ENCODE results near the gene CAMTA1.

The CAMTA1 gene

DNA sequence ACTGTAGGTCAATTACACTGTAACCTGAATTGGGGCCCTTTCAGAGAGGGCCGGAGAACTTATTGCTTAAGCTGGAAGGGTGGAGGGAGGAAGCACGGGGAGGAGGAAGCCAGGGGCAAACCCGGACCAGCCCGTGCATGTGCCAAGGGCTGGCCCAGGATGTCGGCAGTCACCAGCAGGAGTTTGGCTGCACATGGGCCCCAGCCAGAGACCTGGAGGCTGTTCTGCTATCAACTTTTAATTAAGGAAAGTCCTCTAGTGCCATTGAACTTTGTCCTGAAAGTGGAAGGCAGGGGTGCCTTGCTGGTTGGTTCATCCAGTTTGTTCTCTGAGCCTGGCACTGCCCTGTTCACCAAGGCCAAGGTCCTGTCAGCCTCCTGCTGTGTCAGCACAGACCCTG is 785.1 kb downstream of the CAMTA1 start:
- no peak for DNase-seq (ENCODE audit: low read depth in 3 of 3)

DNA sequence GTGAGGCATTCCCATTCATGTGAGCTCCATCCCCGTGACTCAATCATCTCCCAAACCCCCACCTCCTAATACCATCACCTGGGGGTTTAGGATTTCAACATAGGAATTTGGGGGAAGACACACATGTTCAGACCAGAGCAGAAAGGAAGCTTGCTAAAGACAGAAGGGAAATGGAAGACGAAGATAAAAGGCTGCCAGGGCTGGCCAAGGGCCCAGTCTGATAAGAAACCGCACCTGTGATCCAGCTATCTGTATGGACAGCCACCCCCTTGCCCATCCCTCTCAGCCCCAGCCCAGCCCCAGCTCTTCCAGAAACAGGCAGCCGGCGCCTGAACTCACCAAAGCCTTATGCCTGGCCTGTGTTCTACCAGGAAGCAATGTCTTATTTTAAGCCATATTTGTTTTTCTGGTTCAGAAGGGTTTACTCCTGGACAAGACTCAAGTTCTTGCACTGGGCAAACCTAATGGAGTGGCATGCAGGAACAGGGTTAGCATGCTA is 787.4 kb downstream of the CAMTA1 start:
- no peak for DNase-seq (ENCODE audit: low read depth in 3 of 3)

- no peak for DNase-seq (ENCODE audit: low read depth in 3 of 3)
These were observed 788.2 kb downstream of the CAMTA1 start for GRCh38 chr1:7573481-7573880.

DNA sequence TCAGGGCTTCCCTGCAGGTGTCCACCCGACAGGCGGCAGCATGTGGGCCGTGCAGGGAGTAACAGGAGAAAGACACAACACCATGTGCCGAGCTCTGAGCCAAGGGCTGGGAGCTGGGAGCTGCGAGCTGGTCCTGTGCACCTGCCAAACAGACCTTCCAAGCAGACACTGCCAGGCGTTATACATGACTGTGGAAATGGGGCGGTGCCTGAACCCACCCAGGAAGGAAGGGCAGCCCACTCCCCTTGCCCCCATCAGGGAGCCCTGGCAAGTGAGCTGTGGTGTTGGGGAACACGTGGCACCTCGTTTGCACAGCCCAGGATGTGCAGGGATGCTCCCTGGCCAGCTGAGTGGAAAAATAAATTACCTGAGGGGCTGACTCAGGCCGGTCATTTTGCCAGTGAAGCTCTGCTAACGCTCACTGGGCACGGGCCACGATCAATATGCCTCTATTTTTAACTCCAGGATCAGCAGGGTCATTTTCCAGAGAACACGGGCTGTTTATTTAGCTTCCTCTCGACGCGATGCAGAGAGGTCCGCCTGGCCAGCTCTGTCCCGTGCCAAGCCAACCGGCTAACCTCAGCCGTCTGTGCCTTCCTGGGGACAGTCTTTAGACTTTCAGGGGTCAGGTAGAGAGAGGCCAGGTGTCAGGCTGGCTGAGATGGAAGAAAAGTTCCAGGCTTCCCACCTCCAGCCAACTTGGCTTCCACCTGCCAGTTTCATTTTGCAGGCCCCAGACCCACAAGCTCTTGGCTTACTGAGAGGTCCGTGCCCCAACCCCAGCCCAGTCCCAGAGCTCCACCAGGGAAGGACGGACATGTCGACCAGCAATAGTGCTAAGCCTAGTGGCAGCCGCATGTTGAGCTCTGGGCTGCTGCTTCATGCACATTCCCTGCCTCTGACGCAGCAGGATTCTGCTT is 789.1 kb downstream of the CAMTA1 start:
- no peak for DNase-seq (ENCODE audit: low read depth in 3 of 3)

GRCh38 chr1:7575041-7575400 is 789.8 kb downstream of the CAMTA1 start:
- DNase-seq (ENCODE audit: low read depth in 3 of 3) = no peak

- DNase-seq (ENCODE audit: low read depth in 3 of 3) = no peak
These were observed 791.8 kb downstream of the CAMTA1 start for GRCh38 chr1:7576946-7577657.

DNA sequence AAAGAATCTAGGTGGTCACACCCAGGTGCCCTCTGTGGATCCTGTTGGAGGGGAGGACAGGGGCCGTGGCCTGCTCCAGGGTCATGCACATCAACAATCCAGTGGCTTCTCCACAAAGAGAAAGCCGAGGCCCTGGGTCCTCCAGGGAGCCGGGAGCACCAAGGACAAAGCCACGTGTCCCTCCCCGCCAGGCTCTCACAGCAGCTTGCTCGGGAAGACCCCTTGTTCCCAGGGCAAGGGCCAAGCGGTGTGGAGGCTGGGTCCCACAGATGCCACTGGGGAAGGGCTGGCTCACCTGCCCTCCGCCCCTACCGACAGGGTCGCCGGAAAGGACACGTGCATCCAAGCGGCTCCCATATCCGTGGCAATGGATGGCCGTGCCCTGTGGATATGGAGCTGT is 793.0 kb downstream of the CAMTA1 start:
- DNase-seq (ENCODE audit: low read depth in 3 of 3) = no peak

GRCh38 chr1:7579016-7579415 is 793.8 kb downstream of the CAMTA1 start:
- no peak for DNase-seq (ENCODE audit: low read depth in 3 of 3)

- DNase-seq (ENCODE audit: low read depth in 3 of 3) = no peak
These were observed 794.9 kb downstream of the CAMTA1 start for GRCh38 chr1:7579831-7580804.

- no peak for DNase-seq (ENCODE audit: low read depth in 3 of 3)
These were observed 795.9 kb downstream of the CAMTA1 start for GRCh38 chr1:7580923-7581753.

- DNase-seq (ENCODE audit: low read depth in 3 of 3) = no peak
These were observed 796.7 kb downstream of the CAMTA1 start for GRCh38 chr1:7581754-7582459.

DNA sequence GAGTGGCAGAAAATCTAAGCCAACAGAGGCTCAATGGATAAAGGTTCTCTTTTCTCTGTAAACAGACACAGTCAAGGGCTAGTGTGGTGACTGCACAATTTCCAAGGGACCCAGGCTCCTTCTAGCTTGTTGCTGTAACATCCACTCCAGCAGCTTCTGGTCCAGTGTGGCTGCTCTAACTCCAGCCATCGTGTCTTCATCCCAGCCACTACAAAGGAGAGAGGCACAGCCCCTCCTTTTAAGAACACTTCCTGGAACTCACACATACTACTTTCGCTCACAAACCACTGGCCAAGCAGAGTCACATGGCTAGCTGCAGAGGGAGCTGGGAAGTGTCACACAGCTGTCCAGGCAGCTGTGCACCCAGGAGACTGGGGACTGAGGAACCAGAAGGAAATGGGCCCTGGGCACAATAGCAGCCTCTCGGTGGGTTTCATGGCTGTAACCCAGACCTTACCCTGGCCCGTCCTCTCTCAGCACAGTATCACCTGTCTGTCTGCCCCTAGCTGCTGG is 797.3 kb downstream of the CAMTA1 start:
- no peak for DNase-seq (ENCODE audit: low read depth in 3 of 3)

DNA sequence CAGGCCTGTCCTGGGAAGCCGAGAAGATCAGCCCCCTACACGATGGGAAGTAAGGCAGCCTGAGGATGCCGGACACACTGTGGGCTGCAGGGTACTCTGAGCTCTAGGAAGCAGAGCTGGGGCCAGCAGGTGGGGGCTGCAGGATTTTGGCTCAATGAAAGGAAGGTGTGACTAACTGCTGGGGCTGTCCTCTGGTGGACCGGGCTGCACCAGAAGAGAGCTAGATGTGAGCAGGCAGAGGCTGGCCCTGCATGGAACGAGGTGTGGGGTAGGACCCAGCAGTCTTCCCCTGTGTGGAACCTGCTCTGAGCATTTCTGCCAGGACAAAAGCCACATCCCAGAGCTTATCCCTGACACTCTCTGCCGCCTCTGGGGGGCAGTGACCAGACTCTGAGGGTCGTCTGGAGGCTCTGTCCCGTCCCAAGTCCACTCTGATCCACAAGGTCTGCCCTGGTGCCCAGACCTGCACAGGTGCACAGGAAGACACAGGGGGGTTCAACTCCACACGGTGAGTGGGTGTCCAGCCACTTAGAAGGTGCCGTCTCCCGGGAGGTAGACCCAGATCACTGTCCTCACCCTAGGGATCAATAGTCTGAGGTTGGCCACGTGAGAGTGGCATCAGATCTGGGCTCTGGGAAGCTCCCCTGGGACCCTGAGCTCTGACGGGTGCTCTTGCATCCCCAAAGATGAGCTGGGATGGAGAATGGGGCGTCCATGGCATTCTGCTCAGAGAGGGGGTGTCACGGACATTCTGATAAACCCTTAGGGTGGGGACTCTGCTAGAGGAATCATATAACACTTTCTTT is 798.2 kb downstream of the CAMTA1 start:
- DNase-seq (ENCODE audit: low read depth in 3 of 3) = no peak

DNA sequence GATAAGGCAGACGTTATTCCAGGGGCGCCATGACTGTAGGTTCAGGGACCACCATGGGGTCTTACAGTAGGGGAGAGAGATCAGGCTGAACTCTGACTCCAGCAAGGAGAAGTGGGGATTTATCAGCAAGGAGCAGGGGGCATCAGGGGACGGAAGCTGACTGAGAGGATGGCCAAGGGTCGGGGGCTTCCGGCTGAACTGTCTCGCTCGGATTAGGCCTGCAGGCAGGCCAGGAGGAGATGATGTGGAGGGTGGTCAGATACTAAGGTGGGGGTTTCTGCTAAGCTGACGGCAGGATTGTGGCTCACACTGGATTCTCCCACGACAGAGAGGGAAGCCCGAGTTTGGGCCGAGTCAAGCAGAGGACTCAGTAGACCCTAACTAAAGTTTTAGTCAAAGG is 798.9 kb downstream of the CAMTA1 start:
- DNase-seq (ENCODE audit: low read depth in 3 of 3) = no peak

GRCh38 chr1:7584643-7585042 is 799.4 kb downstream of the CAMTA1 start:
- DNase-seq (ENCODE audit: low read depth in 3 of 3) = no peak

DNA sequence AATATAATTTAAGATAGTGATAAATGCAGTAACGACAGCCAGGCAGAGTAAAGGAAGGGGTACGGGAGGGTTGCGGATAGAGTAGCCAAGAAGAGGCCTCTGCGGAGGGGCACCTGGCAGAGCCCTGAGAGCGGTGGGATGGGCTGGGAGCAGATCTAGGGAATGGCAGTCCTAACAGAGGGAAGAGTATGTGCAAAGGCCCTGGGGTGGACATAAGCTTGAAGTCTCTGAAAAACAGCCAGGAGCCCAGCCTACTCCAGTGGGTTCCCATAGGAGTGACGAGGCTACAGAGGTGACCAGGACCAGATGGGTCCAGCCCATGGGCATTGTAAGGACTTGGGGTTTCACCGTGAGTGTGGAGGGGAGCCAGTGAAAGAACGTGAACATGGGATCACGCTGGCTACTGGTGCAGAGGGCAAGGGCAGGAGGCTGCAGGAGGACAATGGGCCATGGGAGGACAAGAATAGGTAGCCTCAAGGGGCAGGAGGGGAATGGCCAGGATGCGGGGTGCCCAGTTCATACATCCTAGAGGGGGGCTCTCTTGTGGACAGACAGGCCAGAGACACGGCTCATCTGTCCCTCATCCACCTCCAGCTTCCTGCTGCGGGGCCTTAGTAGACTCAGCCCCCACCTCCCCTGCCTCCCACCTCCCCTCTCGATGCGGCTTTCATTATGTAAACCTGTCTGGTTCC is 800.1 kb downstream of the CAMTA1 start:
- DNase-seq (ENCODE audit: low read depth in 3 of 3) = no peak

GRCh38 chr1:7586031-7586941 is 801.0 kb downstream of the CAMTA1 start:
- no peak for DNase-seq (ENCODE audit: low read depth in 3 of 3)

Data from stimulated activated CD4-positive, alpha-beta T cell treated with anti-CD3 and anti-CD28 coated beads, TNF-alpha, amount 100 ng/mL, for 48 hours (primary cell).